HepG2 (cell line): Measurements from ENCODE around the gene SLC19A3. TPM values are rescaled to one million over a fixed set of nuclear protein-coding genes. Genes with fewer than 3 reads are reported as not detected.

Experiments used
- CSRNP1 ChIP-seq: sonication (generic); formaldehyde crosslinking; IDR thresholded peaks from 2 replicates; pipeline ENCODE4 v1.8.1; 2023; ENCODE audit warnings: mild to moderate bottlenecking, missing genetic modification reagents
- DRAP1 ChIP-seq: IDR thresholded peaks from 2 replicates; pipeline ENCODE4 v1.6.1; 2016; ENCODE audit warnings: missing genetic modification reagents, missing compliant biosample characterization
- FOXJ3 ChIP-seq: sonication (generic); formaldehyde crosslinking; IDR thresholded peaks from 2 replicates; pipeline ENCODE4 v1.4.0; 2020; ENCODE audit warnings: missing genetic modification reagents, mild to moderate bottlenecking, borderline replicate concordance
- KDM3A ChIP-seq: IDR thresholded peaks from 2 replicates; pipeline ENCODE4 v1.6.1; 2018; ENCODE audit warnings: low read depth, missing compliant biosample characterization
- MAX ChIP-seq: IDR thresholded peaks from 2 replicates; pipeline ENCODE4 v1.6.1; 2012; ENCODE audit warnings: inconsistent platforms
- MEIS1 ChIP-seq: sonication (generic); formaldehyde crosslinking; IDR thresholded peaks from 2 replicates; pipeline ENCODE4 v1.9.0; 2021; ENCODE audit warnings: mild to moderate bottlenecking, missing genetic modification reagents, moderate library complexity, borderline replicate concordance
- PATZ1 ChIP-seq: sonication (generic); formaldehyde crosslinking; IDR thresholded peaks from 2 replicates; pipeline ENCODE4 v1.4.0; 2020; ENCODE audit warnings: missing genetic modification reagents
- PHF20 ChIP-seq: sonication (generic); formaldehyde crosslinking; IDR thresholded peaks from 2 replicates; pipeline ENCODE4 v1.5.0; 2020; ENCODE audit warnings: mild to moderate bottlenecking, missing genetic modification reagents
- PRDM10 ChIP-seq: sonication (generic); formaldehyde crosslinking; IDR thresholded peaks from 2 replicates; pipeline ENCODE4 v1.4.0; 2020; ENCODE audit warnings: low read depth, missing genetic modification reagents
- SALL1 ChIP-seq: sonication (generic); formaldehyde crosslinking; IDR thresholded peaks from 2 replicates; pipeline ENCODE4 v1.8.0; 2022; ENCODE audit warnings: mild to moderate bottlenecking, missing genetic modification reagents
- TCF12 ChIP-seq, 2 experiments: fragments of 450-650 bp in 1 of 2; sonication (generic) in 1 of 2; formaldehyde crosslinking in 1 of 2; IDR thresholded peaks; 2 replicates each; pipeline versions ENCODE4 v1.6.1 to v1.8.0; 2017 to 2022; ENCODE audit warnings: antibody characterized with exemption in 1 of 2, mild to moderate bottlenecking in 1 of 2, missing genetic modification reagents in 1 of 2, moderate library complexity in 1 of 2
- TCF7 ChIP-seq: sonication (generic); IDR thresholded peaks from 2 replicates; pipeline ENCODE4 v1.6.1; 2016; ENCODE audit warnings: antibody characterized with exemption, low read depth
- TFAP4 ChIP-seq: sonication (generic); IDR thresholded peaks from 2 replicates; pipeline ENCODE4 v1.6.1; 2016; ENCODE audit warnings: low read depth, borderline replicate concordance
- ZKSCAN1 ChIP-seq: fragments of 150-350 bp; IDR thresholded peaks from 2 replicates; pipeline ENCODE4 v1.6.1; 2014; ENCODE audit warnings: low read length
- ZNF230 ChIP-seq: sonication (generic); formaldehyde crosslinking; IDR thresholded peaks from 2 replicates; pipeline ENCODE4 v1.4.0; 2020; ENCODE audit warnings: mild to moderate bottlenecking, missing genetic modification reagents
- ZNF441 ChIP-seq: sonication (generic); formaldehyde crosslinking; IDR thresholded peaks from 2 replicates; pipeline ENCODE4 v1.7.0; 2021; ENCODE audit warnings: missing genetic modification reagents, borderline replicate concordance
- ZSCAN21 ChIP-seq: sonication (generic); formaldehyde crosslinking; IDR thresholded peaks from 2 replicates; pipeline ENCODE4 v1.8.0; 2022; ENCODE audit warnings: mild to moderate bottlenecking, missing genetic modification reagents, moderate library complexity, borderline replicate concordance
- polyA plus RNA-seq, 8 experiments: library from polyadenylated mRNA; depleted of rRNA in 3 of 8; stranded (reverse) in 7 of 8; unstranded in 1 of 8; fragments of >200 nt; fragmentation: Illumina TruSeq in 4 of 8; extraction: Trizol in 4 of 8; gene quantifications; 2 replicates each; pipeline versions ENCODE4 v1.2.1 to v1.2.3, GENCODE V29; 2011 to 2016; ENCODE audit warnings: low read depth in 4 of 8, missing spikeins in 1 of 8, mixed read lengths in 1 of 8; ENCODE audit not compliant: insufficient read depth in 1 of 8
- total RNA-seq, 5 experiments: library from RNA; depleted of rRNA; stranded (reverse); fragments of >200 nt; fragmentation: Illumina TruSeq; extraction: Trizol; gene quantifications; 2 replicates each; pipeline ENCODE4 v1.2.3, GENCODE V29; 2016; ENCODE audit warnings: low read depth in 1 of 5

The SLC19A3 gene
- total and polyA plus RNA-seq, 2 of the 13 experiments (the other 11 are each of a cell fraction or from before 2014, with no cell fraction given) = 2.3 to 5.2 TPM

- TF ChIP-seq DRAP1 (0 out of 2 replicates have a peak, but pooled peaks have one; percentile 13), TCF7 (peak; percentile 99), CSRNP1 (CRISPR knock-in tag) (peak; percentile 53; the same call in 1 of the 2 replicates), MAX (peak; percentile 41; the same call in 1 of the 2 replicates), ZKSCAN1 (no peak), TFAP4 (peak; percentile 82; the same call in 1 of the 2 replicates), TCF12 (IDR thresholded peaks at IDR 0.05) (no peak), TCF12 (CRISPR knock-in tag; IDR thresholded peaks at IDR 0.05) (peak; percentile 40; the same call in 1 of the 2 replicates), SALL1 (peak; percentile 72), ZSCAN21 (peak; percentile 47; the same call in 1 of the 2 replicates), PHF20 (CRISPR knock-in tag) (no peak), FOXJ3 (CRISPR knock-in tag) (peak; percentile 86; the same call in 1 of the 2 replicates), PATZ1 (CRISPR knock-in tag) (peak; percentile 75), ZNF230 (no peak), PRDM10 (CRISPR knock-in tag) (peak; percentile 55), MEIS1 (CRISPR knock-in tag) (no peak; the same call in 1 of the 2 replicates), KDM3A (CRISPR knock-in tag) (peak; percentile 22; the same call in 1 of the 2 replicates), ZNF441 (CRISPR knock-in tag) (peak; percentile 70; the same call in 1 of the 2 replicates)
Observed at GRCh38 chr2:227643990-227644551, 73.8 kb downstream of the SLC19A3 start (continued).
